H1 (cell line): Measurements from ENCODE around the gene ESRP2. TPM values are rescaled to one million over a fixed set of nuclear protein-coding genes. Genes with fewer than 3 reads are reported as not detected.

ENCODE experiments used
- CTCF ChIA-PET: fragments of 300-600 bp; sonication (Branson Sonifier 250); formaldehyde crosslinking; loops from one replicate; lab custom pipeline; 2021; ENCODE audit not compliant: partially characterized antibody; lab: Charles Lee
- POLR2A ChIA-PET: fragments of 300-600 bp; sonication (Branson Sonifier 250); formaldehyde crosslinking; loops from one replicate; lab custom pipeline; 2021; ENCODE audit warnings: inconsistent platforms; ENCODE audit not compliant: partially characterized antibody; lab: Charles Lee
- DNase-seq, 2 experiments: peaks; one replicate each; pipeline versions ENCODE4 v3.0.0 to v3.0.0-alpha.2; 2010 to 2022; ENCODE audit warnings: low spot score in 2 of 2, low read depth in 1 of 2, mixed read lengths in 1 of 2
- FAIRE-seq: peaks from 2 replicates; lab custom pipeline; 2011; peaks lifted over from hg19 to GRCh38; lab: Jason Lieb, UNC
- H2AFZ ChIP-seq: 2 replicates; pipeline ENCODE4 v1.8.1; 2012; ENCODE audit warnings: low read length, inconsistent platforms
- H2AK5ac ChIP-seq: 2 replicates; pipeline ENCODE4 v1.6.1; 2013; ENCODE audit warnings: low read depth, low read length
- H2BK120ac ChIP-seq: replicated peaks from 2 replicates; pipeline ENCODE3; 2013; ENCODE audit warnings: low read depth, low read length, inconsistent platforms
- H2BK12ac ChIP-seq: 2 replicates; pipeline ENCODE4 v1.6.1; 2013; ENCODE audit warnings: low read depth, low read length
- H2BK15ac ChIP-seq: 2 replicates; pipeline ENCODE4 v1.6.1; 2013; ENCODE audit warnings: low read length
- H2BK20ac ChIP-seq: 2 replicates; pipeline ENCODE4 v1.6.1; 2013; ENCODE audit warnings: low read length
- H2BK5ac ChIP-seq: 2 replicates; pipeline ENCODE4 v1.6.1; 2013; ENCODE audit warnings: low read depth, low read length
- H3K14ac ChIP-seq: 2 replicates; pipeline ENCODE4 v1.6.1; 2013; ENCODE audit warnings: inconsistent platforms; ENCODE audit not compliant: insufficient read length
- H3K18ac ChIP-seq: 2 replicates; pipeline ENCODE4 v1.6.1; 2013; ENCODE audit warnings: low read length; ENCODE audit errors: extremely low read depth
- H3K23ac ChIP-seq: 2 replicates; pipeline ENCODE4 v1.6.1; 2013; ENCODE audit warnings: inconsistent platforms; ENCODE audit not compliant: insufficient read length
- H3K23me2 ChIP-seq: 2 replicates; pipeline ENCODE4 v1.6.1; 2013; ENCODE audit warnings: low read depth, low read length
- H3K27ac ChIP-seq: 2 replicates; pipeline ENCODE4 v1.6.1; 2011; ENCODE audit warnings: low read depth, low read length, inconsistent platforms
- H3K27me3 ChIP-seq, 4 experiments: replicated peaks in 1 of 4; 1 replicate in 1 of 4; 2 replicates in 3 of 4; pipeline versions ENCODE4 v1.6.1 to v1.8.1; 2011 to 2013; ENCODE audit warnings: low read length in 3 of 4, mild to moderate bottlenecking in 3 of 4, inconsistent platforms in 2 of 4, mixed read lengths in 2 of 4, moderate library complexity in 1 of 4; ENCODE audit not compliant: control insufficient read depth in 3 of 4, insufficient read depth in 3 of 4; ENCODE audit errors: extremely low read depth in 1 of 4
- H3K36me3 ChIP-seq, 4 experiments: 2 replicates each; pipeline versions ENCODE4 v1.6.1 to v1.8.1; 2011 to 2013; ENCODE audit warnings: mild to moderate bottlenecking in 4 of 4, low read length in 3 of 4, moderate library complexity in 2 of 4, control low read depth in 1 of 4, inconsistent platforms in 1 of 4; ENCODE audit not compliant: insufficient read depth in 4 of 4, control insufficient read depth in 2 of 4
- H3K4ac ChIP-seq: replicated peaks from 2 replicates; pipeline ENCODE3; 2013; ENCODE audit warnings: low read length, low read depth, mixed read lengths, inconsistent platforms; ENCODE audit not compliant: insufficient read length
- H3K4me1 ChIP-seq, 4 experiments: replicated peaks in 1 of 4; 1 replicate in 1 of 4; 2 replicates in 3 of 4; pipeline versions ENCODE4 v1.6.1 to v1.8.1; 2011 to 2013; ENCODE audit warnings: low read length in 3 of 4, inconsistent platforms in 2 of 4, mixed read lengths in 1 of 4; ENCODE audit not compliant: insufficient read depth in 4 of 4, control insufficient read depth in 3 of 4
- H3K4me2 ChIP-seq, 2 experiments: 2 replicates each; pipeline versions ENCODE4 v1.6.1 to v1.8.1; 2011 to 2013; ENCODE audit warnings: low read depth in 2 of 2, low read length in 2 of 2, control low read depth in 1 of 2, inconsistent platforms in 1 of 2, mild to moderate bottlenecking in 1 of 2; ENCODE audit not compliant: insufficient read depth in 1 of 2
- H3K4me3 ChIP-seq, 4 experiments: fragments of 200-600, 300-600 bp in 1 of 4; sonication (generic), shearing (Covaris generic), sonication (Bioruptor Twin) in 1 of 4; 2 replicates each; pipeline versions ENCODE4 v1.5.1 to v1.8.1; 2011 to 2016; ENCODE audit warnings: low read length in 4 of 4, low read depth in 3 of 4, control low read depth in 2 of 4, inconsistent platforms in 2 of 4, mild to moderate bottlenecking in 2 of 4, mixed read lengths in 1 of 4, moderate library complexity in 1 of 4; ENCODE audit not compliant: insufficient read depth in 2 of 4; ENCODE audit errors: extremely low read depth in 1 of 4
- H3K56ac ChIP-seq: replicated peaks from 2 replicates; pipeline ENCODE3; 2013; ENCODE audit warnings: low read depth, mild to moderate bottlenecking, mixed read lengths, low read length, inconsistent platforms; ENCODE audit not compliant: insufficient read length
- H3K79me1 ChIP-seq: 2 replicates; pipeline ENCODE4 v1.6.1; 2013; ENCODE audit warnings: low read depth, low read length, control low read depth
- H3K79me2 ChIP-seq, 2 experiments: 2 replicates each; pipeline versions ENCODE4 v1.6.1 to v1.8.1; 2012 to 2013; ENCODE audit warnings: low read length in 2 of 2, mild to moderate bottlenecking in 2 of 2, inconsistent platforms in 1 of 2; ENCODE audit not compliant: insufficient read depth in 2 of 2, control insufficient read depth in 1 of 2
- H3K9ac ChIP-seq, 4 experiments: replicated peaks in 1 of 4; 1 replicate in 1 of 4; 2 replicates in 3 of 4; pipeline versions ENCODE4 v1.6.1 to v1.8.1; 2011 to 2013; ENCODE audit warnings: low read depth in 3 of 4, low read length in 3 of 4, control low read depth in 2 of 4, mild to moderate bottlenecking in 2 of 4, moderate library complexity in 2 of 4, inconsistent platforms in 1 of 4; ENCODE audit errors: extremely low read depth in 1 of 4
- H3K9me3 ChIP-seq, 2 experiments: 2 replicates each; pipeline versions ENCODE4 v1.6.1 to v1.8.1; 2012 to 2013; ENCODE audit warnings: mild to moderate bottlenecking in 2 of 2, moderate library complexity in 2 of 2, control low read depth in 1 of 2, inconsistent platforms in 1 of 2, low read depth in 1 of 2, low read length in 1 of 2, mixed read lengths in 1 of 2; ENCODE audit not compliant: insufficient read depth in 2 of 2
- H4K20me1 ChIP-seq, 2 experiments: replicated peaks in 1 of 2; 2 replicates each; pipeline versions ENCODE3 to v1.8.1; 2011 to 2013; ENCODE audit warnings: inconsistent platforms in 2 of 2, low read length in 2 of 2, mild to moderate bottlenecking in 1 of 2; ENCODE audit not compliant: insufficient read depth in 2 of 2, control insufficient read depth in 1 of 2
- H4K5ac ChIP-seq: 2 replicates; pipeline ENCODE4 v1.6.1; 2013; ENCODE audit warnings: low read length, low read depth, mixed read lengths, inconsistent platforms; ENCODE audit not compliant: insufficient read length
- H4K8ac ChIP-seq: 2 replicates; pipeline ENCODE4 v1.8.0; 2013; ENCODE audit warnings: mild to moderate bottlenecking, moderate library complexity, low read length, inconsistent platforms; ENCODE audit not compliant: insufficient read depth; ENCODE audit errors: extremely low read depth
- H4K91ac ChIP-seq: replicated peaks from 2 replicates; pipeline ENCODE3; 2013; ENCODE audit warnings: low read length, mixed read lengths, inconsistent platforms; ENCODE audit not compliant: insufficient read length
- BCL11A ChIP-seq, 2 experiments: IDR thresholded peaks; one replicate each; pipeline ENCODE4 v1.6.1; 2011; ENCODE audit warnings: low read depth in 2 of 2, low read length in 2 of 2, mild to moderate bottlenecking in 2 of 2
- CBX5 ChIP-seq: fragments of 300-800, 300-1000 bp; sonication (generic); IDR thresholded peaks from 2 replicates; pipeline ENCODE4 v1.7.1; 2016; ENCODE audit warnings: antibody characterized with exemption, low read length, low read depth
- CEBPB ChIP-seq: IDR thresholded peaks from 2 replicates; pipeline ENCODE4 v1.6.1; 2012; ENCODE audit warnings: low read depth, low read length
- CHD2 ChIP-seq: IDR thresholded peaks from 2 replicates; pipeline ENCODE4 v1.6.1; 2012; ENCODE audit warnings: low read length, improper control_type of control experiment
- EZH2 ChIP-seq: fragments of 200-600 bp; sonication (generic); IDR thresholded peaks from 2 replicates; pipeline ENCODE4 v1.7.1; 2012; ENCODE audit warnings: low read depth, mild to moderate bottlenecking, moderate library complexity, low read length, inconsistent platforms; ENCODE audit not compliant: severe bottlenecking
- KDM1A ChIP-seq: fragments of 200-600, 300-600 bp; sonication (generic); IDR thresholded peaks from 2 replicates; pipeline ENCODE4 v1.7.1; 2016; ENCODE audit warnings: mild to moderate bottlenecking, low read length, borderline replicate concordance
- SRF ChIP-seq: IDR thresholded peaks from 2 replicates; pipeline ENCODE4 v1.6.1; 2011; ENCODE audit warnings: mild to moderate bottlenecking, low read depth, low read length, moderate library complexity
- USF2 ChIP-seq: IDR thresholded peaks from 2 replicates; pipeline ENCODE4 v1.6.1; 2011; ENCODE audit warnings: low read length, improper control_type of control experiment
- YY1 ChIP-seq: IDR thresholded peaks from 2 replicates; pipeline ENCODE4 v1.6.1; 2011; ENCODE audit warnings: low read depth, mild to moderate bottlenecking, low read length
- WGBS, 2 experiments: shearing (Covaris generic) in 1 of 2; methylation state at CpG; one replicate each; pipeline versions ENCODE4 v1.1.6 to v1.1.7; 2013 to 2015; ENCODE audit warnings: low lambda C conversion rate in 2 of 2, mixed read lengths in 2 of 2, inconsistent platforms in 1 of 2, low coverage in 1 of 2, missing lambda C conversion rate in 1 of 2; ENCODE audit not compliant: insufficient replicate concordance in 2 of 2, insufficient coverage in 1 of 2, insufficient read length in 1 of 2; ENCODE audit errors: extremely low coverage in 1 of 2, missing lambda C conversion rate in 1 of 2; 5-methylcytosine and 5-hydroxymethylcytosine counted together
- polyA plus RNA-seq, 7 experiments: library from polyadenylated mRNA; depleted of rRNA in 3 of 7; stranded (reverse) in 5 of 7; unstranded in 2 of 7; fragments of >200 nt in 5 of 7; fragments of 200-250 nt in 2 of 7; gene quantifications; 1 replicate in 5 of 7; 2 replicates in 1 of 7; 4 replicates in 1 of 7; pipeline versions ENCODE4 v1.2.1 to v1.2.3, GENCODE V29; 2011 to 2013; ENCODE audit warnings: missing spikeins in 2 of 7, mixed read lengths in 2 of 7
- total RNA-seq: library from RNA; stranded (reverse); fragmentation: NEBNext Ultra II Directional; extraction: Animal tissue kit (Norgen Biotek cat#: 25700); gene quantifications from 2 replicates; pipeline ENCODE4 v1.2.1, GENCODE V29; 2021

ESRP2 gene
- total and polyA plus RNA-seq, 2 of the 8 experiments (the other 6 are each of a cell fraction or from before 2014, with no cell fraction given), result 35.1 to 45.8 TPM

- Histone ChIP-seq H3K4me2 (peak within 1 kb of the TSS; percentile 92 to 97), H3K27ac (no peak within 1 kb of the TSS), H4K91ac (peak within 1 kb of the TSS; percentile 73), H3K9me3 (no peaks in the 10 kb centered on the region), H3K14ac (no peak within 1 kb of the TSS), H2BK5ac (no peak within 1 kb of the TSS), H3K27me3 (peaks cover 0 to 8% (median 5%) of the 10 kb centered on the region in 4 experiments; a peak in 5 of 7 replicates), H4K8ac (no peak within 1 kb of the TSS; the same call in 1 of the 2 replicates), H3K79me1 (peaks cover 2% of the 10 kb centered on the region; the same call in 1 of the 2 replicates), H3K56ac (no peak within 1 kb of the TSS), H2BK12ac (no peak within 1 kb of the TSS; the same call in 1 of the 2 replicates), H2AFZ (peak within 1 kb of the TSS; percentile 49; the same call in 1 of the 2 replicates), H3K4me3 (peak within 1 kb of the TSS; percentile 86 to 94 (median 90)), H3K36me3 (no peaks in the 10 kb centered on the region), H3K18ac (peak within 1 kb of the TSS; percentile 53; the same call in 1 of the 2 replicates), H3K4me1 (peaks cover 0 to 5% (median 3%) of the 10 kb centered on the region in 4 experiments; a peak in 5 of 7 replicates), H3K23me2 (peaks cover 13% of the 10 kb centered on the region; the same call in 1 of the 2 replicates), H3K23ac (no peak within 1 kb of the TSS), H3K79me2 (no peaks in the 10 kb centered on the region), H4K20me1 (peaks cover 0 to 1% of the 10 kb centered on the region in 2 experiments), H3K4ac (peak within 1 kb of the TSS; percentile 81), H4K5ac (peak within 1 kb of the TSS; percentile 52), H2BK120ac (no peak within 1 kb of the TSS), H2BK15ac (no peak within 1 kb of the TSS; the same call in 1 of the 2 replicates), H2AK5ac (no peak within 1 kb of the TSS), H3K9ac (peak within 1 kb of the TSS in 3 of 4 experiments; percentile 29 to 69 (median 41); a peak in 5 of 7 replicates), H2BK20ac (no peak within 1 kb of the TSS)
- no peak for FAIRE-seq
- ChIA-PET POLR2A (interaction anchor here (1.0 to 3.6 kb wide), 4 partner anchors 9 to 65 kb away, joined by 3 to 21 read pairs (median 8); partner anchors contain the start of genes ESRP2, PRMT7 and SLC7A6OS), CTCF (interaction anchor here (0.6 to 7.6 kb wide), 13 partner anchors 10 to 429 kb away, joined by 3 to 80 read pairs (median 4); partner anchors contain the start of gene SLC7A6)
- DNase-seq, result peak; percentile 70 to 98
- 5% methylated on average over 32 of the region's 75 CpGs; no CpG with 5 or more reads in 1 of the 2 experiments for WGBS, 2 experiments
- TF ChIP-seq KDM1A, result no peak
- no peak for TF ChIP-seq USF2
- TF ChIP-seq BCL11A (IDR thresholded peaks at IDR 0.05; ENCODE audit: low read depth in 2 of 2, low read length in 2 of 2), result no peak
- peak; percentile 91 for TF ChIP-seq SRF
- TF ChIP-seq CEBPB, result no peak
- TF ChIP-seq EZH2, result no peak
- TF ChIP-seq YY1, result no peak
- no peak for TF ChIP-seq CBX5
- peak; percentile 27; the same call in 1 of the 2 replicates for TF ChIP-seq CHD2
Observed at GRCh38 chr16:68244903-68245853, 9.3 kb upstream of the ESRP2 start, which contains the start of gene PLA2G15. PLA2G15 (plus strand) TSS chr16:68245373; CDS start chr16:68245427, 54 bp downstream.
